GM12878 (cell line): ENCODE measurements around the gene SLC17A2. TPM values are rescaled to one million over a fixed set of nuclear protein-coding genes. Genes with fewer than 3 reads are reported as not detected.

ENCODE experiments used
- ATAC-seq: fragments of 200-7000 bp; cut with Tn5 transposase; 3 replicates; pipeline ENCODE4 v1.9.1; 2020; ENCODE audit warnings: mild to moderate bottlenecking, moderate library complexity
- BruUV-seq: library from RNA; stranded (reverse); fragments of 400-500 nt; replicated peaks from 2 replicates; lab custom pipeline; 2021; lab: Mats Ljungman, UMichigan
- CTCF ChIA-PET: fragments of 300-600 bp; sonication (Branson Sonifier 250); formaldehyde crosslinking; extraction: SDS; loops from one replicate; lab custom pipeline; 2021; ENCODE audit warnings: inconsistent platforms; lab: Yijun Ruan, JAX
- POLR2A ChIA-PET: fragments of 350-600 bp; formaldehyde crosslinking; extraction: SDS; loops from one replicate; lab custom pipeline; 2021; ENCODE audit warnings: inconsistent platforms; lab: Charles Lee
- RAD21 ChIA-PET: fragments of 300-600 bp; sonication (Branson Sonifier 250); formaldehyde crosslinking; loops from one replicate; lab custom pipeline; 2023; ENCODE audit warnings: antibody characterized with exemption; ENCODE audit not compliant: unreplicated experiment; lab: Charles Lee
- SMC1A ChIA-PET: fragments of 300-600 bp; sonication (Branson Sonifier 250); formaldehyde crosslinking; loops from one replicate; lab custom pipeline; 2023; ENCODE audit not compliant: unreplicated experiment, uncharacterized antibody; lab: Charles Lee
- DNase-seq: peaks from one replicate; pipeline ENCODE4 v3.0.0-alpha.2; 2011; ENCODE audit warnings: low read depth, low spot score
- FAIRE-seq: peaks from 3 replicates; lab custom pipeline; 2011; peaks lifted over from hg19 to GRCh38; lab: Jason Lieb, UNC
- H2AFZ ChIP-seq: 2 replicates; pipeline ENCODE4 v1.6.0; 2011; ENCODE audit warnings: low read depth, low read length, control low read depth; ENCODE audit not compliant: control insufficient read depth
- H3K27ac ChIP-seq: 2 replicates; pipeline ENCODE4 v1.5.1; 2011; ENCODE audit warnings: control low read depth; ENCODE audit not compliant: control insufficient read depth, insufficient read depth
- H3K27me3 ChIP-seq, 2 experiments: replicated peaks in 1 of 2; 2 replicates each; pipeline versions ENCODE4 v1.6.0 to v1.6.1; 2011; ENCODE audit warnings: low read length in 1 of 2; ENCODE audit not compliant: control insufficient read depth in 2 of 2, insufficient read depth in 2 of 2
- H3K36me3 ChIP-seq, 2 experiments: 2 replicates each; pipeline ENCODE4 v1.5.1; 2011; ENCODE audit warnings: low read length in 1 of 2; ENCODE audit not compliant: control insufficient read depth in 2 of 2, insufficient read depth in 2 of 2
- H3K4me1 ChIP-seq: 2 replicates; pipeline ENCODE4 v1.6.1; 2011; ENCODE audit warnings: mild to moderate bottlenecking, low read length, moderate library complexity, mixed read lengths; ENCODE audit not compliant: control insufficient read depth, insufficient read depth
- H3K4me2 ChIP-seq: 2 replicates; pipeline ENCODE4 v1.6.0; 2011; ENCODE audit warnings: control low read depth; ENCODE audit not compliant: control insufficient read depth, insufficient read depth
- H3K4me3 ChIP-seq: fragments of 200-600 bp; sonication (generic); 2 replicates; pipeline ENCODE4 v1.5.1; 2016
- H3K79me2 ChIP-seq: 2 replicates; pipeline ENCODE4 v1.6.0; 2011; ENCODE audit warnings: low read length; ENCODE audit not compliant: control insufficient read depth, insufficient read depth
- H3K9ac ChIP-seq: 2 replicates; pipeline ENCODE4 v1.8.0; 2011; ENCODE audit warnings: low read length, control low read depth, mixed read lengths; ENCODE audit not compliant: control insufficient read depth, insufficient read depth
- H3K9me3 ChIP-seq: replicated peaks from 3 replicates; pipeline ENCODE4 v1.5.1; 2011; ENCODE audit warnings: mild to moderate bottlenecking, low read length; ENCODE audit not compliant: control insufficient read depth, insufficient read depth
- H4K20me1 ChIP-seq: 2 replicates; pipeline ENCODE4 v1.6.0; 2011; ENCODE audit not compliant: control insufficient read depth, insufficient read depth
- CEBPB ChIP-seq, 2 experiments: fragments of 150-350 bp in 1 of 2; IDR thresholded peaks; 2 replicates each; pipeline ENCODE4 v1.6.1; 2012 to 2014; ENCODE audit warnings: low read depth in 2 of 2, low read length in 2 of 2, borderline replicate concordance in 1 of 2, inconsistent platforms in 1 of 2
- E4F1 ChIP-seq: fragments of 450-650 bp; IDR thresholded peaks from 2 replicates; pipeline ENCODE4 v1.6.1; 2018; ENCODE audit warnings: borderline replicate concordance, mild to moderate bottlenecking; ENCODE audit not compliant: partially characterized antibody
- ETV6 ChIP-seq, 2 experiments: fragments of 450-650 bp in 1 of 2; IDR thresholded peaks in 1 of 2; conservative IDR thresholded peaks in 1 of 2; 2 replicates each; pipeline ENCODE4 v1.6.1; 2014; ENCODE audit warnings: antibody characterized with exemption in 1 of 2, borderline replicate concordance in 1 of 2, low read depth in 1 of 2, mild to moderate bottlenecking in 1 of 2, moderate library complexity in 1 of 2
- RAD51 ChIP-seq: fragments of 450-650 bp; IDR thresholded peaks from 2 replicates; pipeline ENCODE4 v1.6.1; 2016; ENCODE audit warnings: moderate library complexity, mild to moderate bottlenecking, inconsistent platforms
- TCF12 ChIP-seq: IDR thresholded peaks from 2 replicates; pipeline ENCODE4 v1.6.1; 2011; ENCODE audit warnings: low read depth, mild to moderate bottlenecking, low read length
- TCF3 ChIP-seq: IDR thresholded peaks from 2 replicates; pipeline ENCODE4 v1.6.1; 2012; ENCODE audit warnings: low read depth, mild to moderate bottlenecking, low read length, borderline replicate concordance; ENCODE audit not compliant: insufficient read depth
- TCF7 ChIP-seq: IDR thresholded peaks from 2 replicates; pipeline ENCODE4 v1.6.1; 2014; ENCODE audit warnings: antibody characterized with exemption, borderline replicate concordance
- YBX1 ChIP-seq: fragments of 450-650 bp; IDR thresholded peaks from 2 replicates; pipeline ENCODE4 v1.6.1; 2016; ENCODE audit warnings: antibody characterized with exemption
- ZNF207 ChIP-seq: fragments of 450-650 bp; IDR thresholded peaks from 2 replicates; pipeline ENCODE4 v1.6.1; 2014; ENCODE audit warnings: antibody characterized with exemption, mild to moderate bottlenecking, borderline replicate concordance
- ZNF24 ChIP-seq: fragments of 450-650 bp; IDR thresholded peaks from 2 replicates; pipeline ENCODE4 v1.6.1; 2017; ENCODE audit warnings: antibody characterized with exemption, mild to moderate bottlenecking
- WGBS: methylation state at CpG from one replicate; pipeline ENCODE4 v1.1.6; 2016; ENCODE audit warnings: low lambda C conversion rate; ENCODE audit not compliant: insufficient replicate concordance, insufficient coverage; ENCODE audit errors: missing lambda C conversion rate; 5-methylcytosine and 5-hydroxymethylcytosine counted together
- in situ Hi-C: fragments of 300-500 bp; cut with MboI; formaldehyde crosslinking; loops from 9 replicates; pipeline ENCODE4 v1.14.3; 2018; ENCODE audit warnings: mixed read lengths
- intact Hi-C: fragments of 100-400 bp; cut with micrococcal nuclease; formaldehyde crosslinking; loops from one replicate; pipeline ENCODE4 v1.14.2; 2022; ENCODE audit not compliant: unreplicated experiment
- polyA plus RNA-seq, 11 experiments: library from polyadenylated mRNA; depleted of rRNA in 4 of 11; unstranded in 6 of 11; stranded (reverse) in 5 of 11; fragments of >200 nt; fragmentation: Nextera tagmentation in 4 of 11; fragmentation: Illumina TruSeq in 1 of 11; extraction: Ambion mirVana in 4 of 11; extraction: Trizol in 1 of 11; gene quantifications; 1 replicate in 1 of 11; 2 replicates in 10 of 11; pipeline versions ENCODE4 v1.2.1 to v1.2.3, GENCODE V29; 2011 to 2016; ENCODE audit warnings: inconsistent platforms in 2 of 11, missing spikeins in 2 of 11, low read depth in 1 of 11
- total RNA-seq, 4 experiments: library from RNA; depleted of rRNA in 3 of 4; stranded (reverse); fragments of >200 nt in 3 of 4; fragmentation: Illumina TruSeq in 1 of 4; extraction: Trizol in 1 of 4; gene quantifications; 2 replicates each; pipeline versions ENCODE4 v1.2.1 to v1.2.3, GENCODE V29; 2013 to 2021
- TF ChIP-seq, protein P1 (sequence below): fragments of 150-350 bp; IDR thresholded peaks from 2 replicates; pipeline ENCODE4 v1.6.1; 2016; ENCODE audit warnings: low read depth, low read length

The SLC17A2 gene
- total and polyA plus RNA-seq, 10 of the 15 experiments (the other 5 are each of a cell fraction or from before 2014, with no cell fraction given), result not detected

DNA sequence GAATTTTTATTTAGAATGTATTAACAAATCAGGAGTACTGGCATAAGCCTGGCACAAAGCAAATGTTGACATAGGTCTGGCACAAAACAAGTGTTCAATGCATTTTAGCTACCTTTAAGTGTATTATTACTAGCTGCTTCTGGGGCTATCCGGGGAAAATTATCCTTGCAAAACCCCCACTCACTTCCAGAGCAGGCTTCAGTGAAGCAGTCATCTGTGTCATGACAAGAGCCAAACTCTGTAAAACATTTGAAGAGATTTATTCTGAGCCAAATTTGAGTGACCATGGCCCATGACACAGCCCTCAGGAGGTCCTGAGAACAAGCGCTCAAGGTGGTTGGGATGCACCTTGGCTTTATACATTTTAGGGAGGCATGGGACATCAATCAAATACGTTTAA is 25.7 kb upstream of the SLC17A2 start:
- Histone ChIP-seq H2AFZ (no peak overlapping the region), H3K4me3 (no peak overlapping the region), H4K20me1 (no peaks in the 10 kb centered on the region), H3K79me2 (no peaks in the 10 kb centered on the region), H3K4me2 (no peak overlapping the region), H3K36me3 (no peaks in the 10 kb centered on the region)
- ATAC-seq, result no peak
- ChIA-PET CTCF (interaction anchor here (1.0 kb wide), 1 partner anchor 12 kb away, joined by 3 read pairs; no protein-coding TSS in a partner anchor), SMC1A (interaction anchor here (2.2 kb wide), 1 partner anchor 9 kb away, joined by 6 read pairs; no protein-coding TSS in a partner anchor)
- WGBS, result 68% methylated on average over 3 of the region's 3 CpGs
- intact Hi-C loops, result no loop called here
- DNase-seq, result no peak
- FAIRE-seq, result no peak
- BruUV-seq, result no TSS peak
- TF ChIP-seq, protein P1, sequence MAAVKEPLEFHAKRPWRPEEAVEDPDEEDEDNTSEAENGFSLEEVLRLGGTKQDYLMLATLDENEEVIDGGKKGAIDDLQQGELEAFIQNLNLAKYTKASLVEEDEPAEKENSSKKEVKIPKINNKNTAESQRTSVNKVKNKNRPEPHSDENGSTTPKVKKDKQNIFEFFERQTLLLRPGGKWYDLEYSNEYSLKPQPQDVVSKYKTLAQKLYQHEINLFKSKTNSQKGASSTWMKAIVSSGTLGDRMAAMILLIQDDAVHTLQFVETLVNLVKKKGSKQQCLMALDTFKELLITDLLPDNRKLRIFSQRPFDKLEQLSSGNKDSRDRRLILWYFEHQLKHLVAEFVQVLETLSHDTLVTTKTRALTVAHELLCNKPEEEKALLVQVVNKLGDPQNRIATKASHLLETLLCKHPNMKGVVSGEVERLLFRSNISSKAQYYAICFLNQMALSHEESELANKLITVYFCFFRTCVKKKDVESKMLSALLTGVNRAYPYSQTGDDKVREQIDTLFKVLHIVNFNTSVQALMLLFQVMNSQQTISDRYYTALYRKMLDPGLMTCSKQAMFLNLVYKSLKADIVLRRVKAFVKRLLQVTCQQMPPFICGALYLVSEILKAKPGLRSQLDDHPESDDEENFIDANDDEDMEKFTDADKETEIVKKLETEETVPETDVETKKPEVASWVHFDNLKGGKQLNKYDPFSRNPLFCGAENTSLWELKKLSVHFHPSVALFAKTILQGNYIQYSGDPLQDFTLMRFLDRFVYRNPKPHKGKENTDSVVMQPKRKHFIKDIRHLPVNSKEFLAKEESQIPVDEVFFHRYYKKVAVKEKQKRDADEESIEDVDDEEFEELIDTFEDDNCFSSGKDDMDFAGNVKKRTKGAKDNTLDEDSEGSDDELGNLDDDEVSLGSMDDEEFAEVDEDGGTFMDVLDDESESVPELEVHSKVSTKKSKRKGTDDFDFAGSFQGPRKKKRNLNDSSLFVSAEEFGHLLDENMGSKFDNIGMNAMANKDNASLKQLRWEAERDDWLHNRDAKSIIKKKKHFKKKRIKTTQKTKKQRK, result no peak
- no peak for TF ChIP-seq RAD51
- TF ChIP-seq TCF12, result no peak
- TF ChIP-seq CEBPB (IDR thresholded peaks at IDR 0.05; ENCODE audit: borderline replicate concordance in 1 of 2, low read depth in 2 of 2, low read length in 2 of 2), result no peak
- TF ChIP-seq ZNF207, result no peak
- TF ChIP-seq TCF7, result no peak
- no peak for TF ChIP-seq TCF3
- no peak for TF ChIP-seq ETV6 (conservative IDR thresholded peaks at IDR 0.05 in 1 of 2, IDR thresholded peaks at IDR 0.05 in 1 of 2; ENCODE audit: borderline replicate concordance in 1 of 2, low read depth in 1 of 2)
- TF ChIP-seq ZNF24, result no peak
- TF ChIP-seq E4F1, result no peak
- no peak for TF ChIP-seq YBX1
- TF ChIP-seq, all 136 proteins: peak for 0
- peaks cover 10% of the 10 kb centered on the region for H3K4me1 ChIP-seq
- no peaks in the 10 kb centered on the region for H3K27me3 ChIP-seq
- in situ Hi-C loops, result no loop called here
- peaks cover 2% of the 10 kb centered on the region; the same call in 2 of the 3 replicates for H3K9me3 ChIP-seq
- ChIA-PET RAD21 (interaction anchor here (0.7 kb wide), 1 partner anchor 10 kb away, joined by 3 read pairs; no protein-coding TSS in a partner anchor), POLR2A (no interaction called here)
- no peak overlapping the region for H3K9ac ChIP-seq
- H3K27ac ChIP-seq, result no peak overlapping the region
